ENCODE data around the gene BMI1. TPM values are rescaled to one million over a fixed set of nuclear protein-coding genes. Genes with fewer than 3 reads are reported as not detected.

The BMI1 gene
- polyA plus RNA-seq, 1 donor (not counting 4 experiments of a cell fraction or from before 2014, with no cell fraction given), result 33.1 TPM

DNA sequence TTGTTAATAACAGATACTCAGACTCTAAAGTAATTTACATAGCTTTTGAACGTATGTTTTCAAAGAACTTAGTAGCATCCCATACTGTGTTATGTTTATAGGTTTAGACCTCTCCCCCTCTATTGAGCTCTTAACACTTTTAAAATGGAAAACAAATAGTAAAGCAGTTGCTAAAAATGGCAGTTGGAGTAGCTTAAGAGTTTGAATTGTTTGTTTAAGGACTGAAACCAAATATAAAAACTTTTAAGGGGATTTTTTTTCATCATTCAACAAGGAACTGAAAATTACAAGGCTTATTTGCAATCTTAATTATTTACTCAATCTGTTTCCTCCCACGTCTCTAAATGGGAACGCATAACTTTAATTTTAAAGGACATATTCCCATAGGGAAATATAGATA lies 22.8 kb downstream of the BMI1 start:
- H3K9ac ChIP-seq (ENCODE audit: control insufficient read depth, extremely low read depth, insufficient read depth, low read length), result no peak overlapping the region
- H2AFZ ChIP-seq (ENCODE audit: control insufficient read depth, low read length), result no peak overlapping the region
- H4K20me1 ChIP-seq (ENCODE audit: control insufficient read depth, extremely low read depth, insufficient read depth, low read length), result no peaks in the 10 kb centered on the region
- no peak overlapping the region for H3K27ac ChIP-seq (ENCODE audit: control insufficient read depth, insufficient read depth, low read length)
- peaks cover 2% of the 10 kb centered on the region for H3K9me3 ChIP-seq (ENCODE audit: control insufficient read depth, low read depth, low read length)
- peaks cover 3% of the 10 kb centered on the region for H3K4me1 ChIP-seq (ENCODE audit: control insufficient read depth, extremely low read depth, insufficient read depth, low read length)
- no peaks in the 10 kb centered on the region for H3K79me2 ChIP-seq (ENCODE audit: control insufficient read depth, insufficient read depth, low read length)
- H3K4me3 ChIP-seq (ENCODE audit: control insufficient read depth in 2 of 3, extremely low read depth in 1 of 3, insufficient read depth in 2 of 3, low read depth in 1 of 3, low read length in 3 of 3), result no peak overlapping the region
- no peak for TF ChIP-seq CTCF (optimal IDR thresholded peaks at IDR 0.05 in 1 of 3, IDR thresholded peaks at IDR 0.05 in 1 of 3, conservative IDR thresholded peaks at IDR 0.05 in 1 of 3; ENCODE audit: extremely low read depth in 1 of 3, insufficient read depth in 2 of 3, low read length in 3 of 3)
- no peak for TF ChIP-seq EZH2 (IDR thresholded peaks at IDR 0.05; ENCODE audit: low read length)
- H3K27me3 ChIP-seq (ENCODE audit: control insufficient read depth, extremely low read depth, insufficient read depth, low read length), result peaks cover 72% of the 10 kb centered on the region
- dilution Hi-C loops (cut with MboI; ENCODE audit: extremely low pct_ligation_motif_present, low sequenced_read_pairs), result no loop called here
- DNase-seq (ENCODE audit: low read depth, low spot score), result no peak
- no peak overlapping the region for H3K4me2 ChIP-seq (ENCODE audit: control insufficient read depth, extremely low read depth, insufficient read depth, low read depth, low read length)
- FAIRE-seq, result no peak
- H3K36me3 ChIP-seq (ENCODE audit: control insufficient read depth in 2 of 2, extremely low read depth in 1 of 2, insufficient read depth in 2 of 2, low read length in 2 of 2), result no peaks in the 10 kb centered on the region
- H3K9me1 ChIP-seq (ENCODE audit: control insufficient read depth, extremely low read depth, insufficient read depth, low read length), result no peaks in the 10 kb centered on the region

DNA sequence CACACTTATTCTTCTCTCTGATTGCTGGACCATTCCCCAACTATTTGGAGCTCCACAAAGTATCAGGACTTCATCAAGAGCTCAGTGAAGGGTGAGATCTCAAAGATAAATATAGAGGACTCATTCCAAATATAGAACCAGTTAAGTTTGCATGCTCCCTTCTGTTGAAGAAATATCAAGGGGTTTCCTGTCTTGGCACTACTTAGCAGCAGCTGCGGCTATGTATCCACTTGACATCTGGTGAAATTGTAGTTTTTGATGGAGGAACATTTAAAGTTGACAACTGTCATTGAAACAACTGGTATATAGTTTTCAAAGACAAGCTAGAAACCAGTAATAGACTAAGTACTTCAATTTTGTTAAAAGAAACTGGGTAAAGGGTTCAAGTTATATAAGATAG lies 23.4 kb downstream of the BMI1 start:
- Histone ChIP-seq H3K9me3 (ENCODE audit: control insufficient read depth, low read depth, low read length) (peaks cover 2% of the 10 kb centered on the region), H3K27me3 (ENCODE audit: control insufficient read depth, extremely low read depth, insufficient read depth, low read length) (peaks cover 71% of the 10 kb centered on the region), H3K4me2 (ENCODE audit: control insufficient read depth, extremely low read depth, insufficient read depth, low read depth, low read length) (no peak overlapping the region), H3K9ac (ENCODE audit: control insufficient read depth, extremely low read depth, insufficient read depth, low read length) (no peak overlapping the region), H3K4me1 (ENCODE audit: control insufficient read depth, extremely low read depth, insufficient read depth, low read length) (peaks cover 3% of the 10 kb centered on the region), H3K4me3 (ENCODE audit: control insufficient read depth in 2 of 3, extremely low read depth in 1 of 3, insufficient read depth in 2 of 3, low read depth in 1 of 3, low read length in 3 of 3) (no peak overlapping the region), H2AFZ (ENCODE audit: control insufficient read depth, low read length) (no peak overlapping the region), H4K20me1 (ENCODE audit: control insufficient read depth, extremely low read depth, insufficient read depth, low read length) (no peaks in the 10 kb centered on the region), H3K27ac (ENCODE audit: control insufficient read depth, insufficient read depth, low read length) (no peak overlapping the region), H3K36me3 (ENCODE audit: control insufficient read depth in 2 of 2, extremely low read depth in 1 of 2, insufficient read depth in 2 of 2, low read length in 2 of 2) (no peaks in the 10 kb centered on the region), H3K9me1 (ENCODE audit: control insufficient read depth, extremely low read depth, insufficient read depth, low read length) (no peaks in the 10 kb centered on the region), H3K79me2 (ENCODE audit: control insufficient read depth, insufficient read depth, low read length) (no peaks in the 10 kb centered on the region)
- no peak for DNase-seq (ENCODE audit: low read depth, low spot score)
- TF ChIP-seq CTCF (optimal IDR thresholded peaks at IDR 0.05 in 1 of 3, IDR thresholded peaks at IDR 0.05 in 1 of 3, conservative IDR thresholded peaks at IDR 0.05 in 1 of 3; ENCODE audit: extremely low read depth in 1 of 3, insufficient read depth in 2 of 3, low read length in 3 of 3) (no peak), EZH2 (IDR thresholded peaks at IDR 0.05; ENCODE audit: low read length) (no peak)
- FAIRE-seq, result no peak
- dilution Hi-C loops (cut with MboI; ENCODE audit: extremely low pct_ligation_motif_present, low sequenced_read_pairs), result no loop called here
